Ectodermal cell (in vitro differentiated cells): ENCODE measurements around the gene CDC27. TPM values are rescaled to one million over a fixed set of nuclear protein-coding genes. Genes with fewer than 3 reads are reported as not detected.

Experiments
- H3K27ac ChIP-seq: 2 replicates; pipeline ENCODE4 v1.7.0; 2013; ENCODE audit warnings: mild to moderate bottlenecking, low read depth, low read length; ENCODE audit not compliant: insufficient read depth, poor library complexity, severe bottlenecking
- H3K27me3 ChIP-seq: 2 replicates; pipeline ENCODE4 v1.7.0; 2013; ENCODE audit warnings: mild to moderate bottlenecking, low read length; ENCODE audit not compliant: insufficient read depth, control insufficient read depth, poor library complexity, severe bottlenecking
- H3K36me3 ChIP-seq: one replicate; pipeline ENCODE4 v1.7.0; 2013; ENCODE audit warnings: low read length; ENCODE audit not compliant: control insufficient read depth, insufficient read depth
- H3K4me1 ChIP-seq: one replicate; pipeline ENCODE4 v1.7.0; 2013; ENCODE audit warnings: low read length; ENCODE audit not compliant: control insufficient read depth, insufficient read depth
- H3K4me3 ChIP-seq: 2 replicates; pipeline ENCODE4 v1.7.0; 2013; ENCODE audit warnings: low read depth, low read length, control low read depth; ENCODE audit not compliant: insufficient read depth
- H3K9me3 ChIP-seq: 2 replicates; pipeline ENCODE4 v1.7.0; 2013; ENCODE audit warnings: mild to moderate bottlenecking, low read length, moderate library complexity; ENCODE audit not compliant: control insufficient read depth
- WGBS, 2 experiments: methylation state at CpG; one replicate each; pipeline ENCODE4 v1.1.7; 2013; ENCODE audit warnings: missing lambda C conversion rate in 2 of 2; 5-methylcytosine and 5-hydroxymethylcytosine counted together
- polyA plus RNA-seq, 4 experiments: library from polyadenylated mRNA; stranded (reverse); fragments of 50-300 nt; gene quantifications; one replicate each; pipeline ENCODE4 v1.2.3, GENCODE V29; 2013

Gene CDC27, protein sequence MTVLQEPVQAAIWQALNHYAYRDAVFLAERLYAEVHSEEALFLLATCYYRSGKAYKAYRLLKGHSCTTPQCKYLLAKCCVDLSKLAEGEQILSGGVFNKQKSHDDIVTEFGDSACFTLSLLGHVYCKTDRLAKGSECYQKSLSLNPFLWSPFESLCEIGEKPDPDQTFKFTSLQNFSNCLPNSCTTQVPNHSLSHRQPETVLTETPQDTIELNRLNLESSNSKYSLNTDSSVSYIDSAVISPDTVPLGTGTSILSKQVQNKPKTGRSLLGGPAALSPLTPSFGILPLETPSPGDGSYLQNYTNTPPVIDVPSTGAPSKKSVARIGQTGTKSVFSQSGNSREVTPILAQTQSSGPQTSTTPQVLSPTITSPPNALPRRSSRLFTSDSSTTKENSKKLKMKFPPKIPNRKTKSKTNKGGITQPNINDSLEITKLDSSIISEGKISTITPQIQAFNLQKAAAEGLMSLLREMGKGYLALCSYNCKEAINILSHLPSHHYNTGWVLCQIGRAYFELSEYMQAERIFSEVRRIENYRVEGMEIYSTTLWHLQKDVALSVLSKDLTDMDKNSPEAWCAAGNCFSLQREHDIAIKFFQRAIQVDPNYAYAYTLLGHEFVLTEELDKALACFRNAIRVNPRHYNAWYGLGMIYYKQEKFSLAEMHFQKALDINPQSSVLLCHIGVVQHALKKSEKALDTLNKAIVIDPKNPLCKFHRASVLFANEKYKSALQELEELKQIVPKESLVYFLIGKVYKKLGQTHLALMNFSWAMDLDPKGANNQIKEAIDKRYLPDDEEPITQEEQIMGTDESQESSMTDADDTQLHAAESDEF
- polyA plus RNA-seq (2013, experiment 1 of 4), result 82.4 TPM
- 74.7 TPM for polyA plus RNA-seq (2013, experiment 2 of 4)
- polyA plus RNA-seq (2013, experiment 3 of 4), result 66.1 TPM
- 64.7 TPM for polyA plus RNA-seq (2013, experiment 4 of 4)

GRCh38 chr17:47188876-47189731 lies at the start of gene CDC27:
Gene CDC27, minus strand, starts transcription at chr17:47189295. Its CDS starts 123 bp downstream, at chr17:47189172.
- H3K4me1 ChIP-seq, result no peaks in the 10 kb centered on the region
- H3K27ac ChIP-seq, result peak within 1 kb of the TSS; percentile 59
- peak within 1 kb of the TSS; percentile 69 for H3K4me3 ChIP-seq
- H3K27me3 ChIP-seq, result no peaks in the 10 kb centered on the region
- no peaks in the 10 kb centered on the region for H3K36me3 ChIP-seq
- 0% methylated on average over 64 of the region's 64 CpGs for WGBS, 2 experiments
- H3K9me3 ChIP-seq, result no peaks in the 10 kb centered on the region

DNA sequence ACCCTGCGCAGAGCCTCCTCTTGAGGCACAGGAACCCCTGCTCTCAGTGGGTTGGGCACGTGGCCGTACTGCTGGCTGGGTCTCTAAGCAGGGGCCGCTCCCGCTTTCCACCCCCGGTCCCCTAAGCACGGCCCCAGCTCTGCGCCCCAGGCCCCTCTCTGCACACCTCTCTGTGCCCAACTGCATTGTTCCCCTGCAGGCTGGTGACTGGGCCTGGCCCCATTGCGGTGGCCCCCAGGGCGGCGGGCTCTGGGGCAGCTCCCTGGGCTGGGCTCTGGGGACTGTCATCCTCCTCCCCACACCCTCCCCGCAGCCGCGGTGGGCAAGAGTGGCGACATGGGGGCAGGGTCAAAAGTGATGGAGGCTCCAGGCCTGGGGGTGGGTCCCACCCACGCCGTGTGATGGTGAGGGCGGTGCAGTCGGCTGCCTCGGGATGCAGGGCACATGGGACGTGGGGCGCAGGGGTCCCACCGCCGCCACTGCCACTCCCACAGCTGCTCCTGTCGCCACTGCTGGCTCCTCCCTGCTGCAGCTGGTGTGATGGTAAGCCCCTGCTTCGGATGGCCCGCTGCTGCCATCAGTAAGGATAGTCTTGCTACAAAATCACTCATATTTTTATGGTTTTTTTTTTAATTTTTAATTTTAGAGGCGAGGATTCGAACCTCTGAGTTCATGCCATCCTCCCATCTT lies 49.4 kb upstream of the CDC27 start:
- H3K9me3 ChIP-seq, result no peaks in the 10 kb centered on the region
- H3K4me3 ChIP-seq, result no peak overlapping the region
- WGBS, 2 experiments, result 87% methylated on average over 29 of the region's 29 CpGs
- no peak overlapping the region for H3K27ac ChIP-seq
- H3K27me3 ChIP-seq, result no peaks in the 10 kb centered on the region
- no peaks in the 10 kb centered on the region for H3K36me3 ChIP-seq
- H3K4me1 ChIP-seq, result no peaks in the 10 kb centered on the region

DNA sequence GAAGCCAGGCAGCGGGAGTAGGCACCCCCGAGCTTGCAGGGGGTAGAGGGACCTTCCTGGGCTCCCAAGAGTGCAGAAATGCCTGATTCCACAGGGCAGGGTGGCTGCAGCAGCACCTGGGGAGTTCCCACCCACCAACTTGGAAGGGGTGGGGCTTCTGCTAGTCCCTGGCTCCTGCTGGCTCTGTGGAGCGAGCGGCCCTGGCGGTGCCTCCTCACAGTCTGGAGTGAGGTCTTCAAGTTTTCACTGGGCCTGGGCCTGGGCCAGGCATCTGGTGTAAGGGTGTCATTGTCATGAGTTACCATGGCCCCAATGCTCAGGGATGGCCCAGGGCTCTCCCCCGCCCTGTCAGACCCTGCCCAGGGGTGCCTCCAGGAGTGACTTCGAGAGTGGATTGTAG lies 48.7 kb upstream of the CDC27 start:
- Histone ChIP-seq H3K36me3 (no peaks in the 10 kb centered on the region), H3K4me3 (no peak overlapping the region), H3K27me3 (no peaks in the 10 kb centered on the region), H3K4me1 (no peaks in the 10 kb centered on the region), H3K9me3 (no peaks in the 10 kb centered on the region), H3K27ac (no peak overlapping the region)
- WGBS, 2 experiments, result 91 to 94% methylated on average over 7 of the region's 7 CpGs

GRCh38 chr17:47235923-47236322 lies 46.8 kb upstream of the CDC27 start:
- H3K27ac ChIP-seq, result no peak overlapping the region
- no peaks in the 10 kb centered on the region for H3K9me3 ChIP-seq
- no peak overlapping the region for H3K4me3 ChIP-seq
- H3K27me3 ChIP-seq, result no peaks in the 10 kb centered on the region
- H3K36me3 ChIP-seq, result no peaks in the 10 kb centered on the region
- H3K4me1 ChIP-seq, result no peaks in the 10 kb centered on the region
- 98 to 100% methylated on average over 1 to 2 of the region's 2 CpGs for WGBS, 2 experiments

DNA sequence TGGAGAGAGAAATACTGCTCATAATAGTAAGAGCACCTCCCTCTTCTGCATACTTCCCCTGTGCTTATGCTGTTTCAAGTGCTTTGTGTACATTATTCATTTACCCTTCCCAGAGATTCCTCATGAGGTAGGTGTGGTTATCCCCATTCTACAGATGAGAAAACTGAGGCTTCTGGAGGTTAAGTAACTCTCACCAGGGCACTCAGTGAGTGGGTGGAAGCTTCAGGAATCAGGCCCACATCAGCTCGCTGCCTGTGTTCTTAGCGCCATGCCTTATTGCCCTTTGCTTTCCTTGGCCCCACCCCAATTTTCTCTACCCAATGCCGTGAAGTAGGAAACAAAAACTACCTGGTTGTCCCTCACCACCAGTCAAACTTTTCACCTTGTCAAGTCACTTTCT lies 46.4 kb upstream of the CDC27 start:
- no peaks in the 10 kb centered on the region for H3K4me1 ChIP-seq
- no peaks in the 10 kb centered on the region for H3K9me3 ChIP-seq
- H3K27ac ChIP-seq, result no peak overlapping the region
- H3K27me3 ChIP-seq, result no peaks in the 10 kb centered on the region
- no peaks in the 10 kb centered on the region for H3K36me3 ChIP-seq
- WGBS, 2 experiments, result 92 to 97% methylated on average over 3 of the region's 3 CpGs
- no peak overlapping the region for H3K4me3 ChIP-seq

DNA sequence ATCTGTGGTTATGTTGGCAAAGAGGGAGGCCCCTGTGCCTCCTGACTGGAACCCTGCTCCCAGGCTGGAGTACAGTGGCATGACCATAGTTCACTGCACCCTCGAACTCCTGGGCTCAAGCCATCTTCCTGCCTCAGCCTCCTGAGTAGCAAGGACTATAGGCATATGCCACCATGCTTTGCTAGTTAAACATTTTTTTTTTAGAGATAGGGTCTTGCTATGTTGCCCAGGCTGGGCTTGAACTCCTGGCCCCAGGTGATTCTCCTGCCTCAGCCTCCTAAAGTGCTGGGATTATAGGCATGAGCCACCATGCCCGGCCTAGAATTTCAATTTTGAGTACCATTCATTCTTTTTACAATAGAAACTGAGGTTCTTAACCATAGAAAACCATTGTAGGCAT lies 43.4 kb upstream of the CDC27 start:
- no peaks in the 10 kb centered on the region for H3K27me3 ChIP-seq
- WGBS, 2 experiments, result 93% methylated on average over 2 of the region's 2 CpGs
- H3K9me3 ChIP-seq, result no peaks in the 10 kb centered on the region
- H3K4me1 ChIP-seq, result no peaks in the 10 kb centered on the region
- no peak overlapping the region for H3K4me3 ChIP-seq
- H3K27ac ChIP-seq, result no peak overlapping the region
- no peaks in the 10 kb centered on the region for H3K36me3 ChIP-seq

DNA sequence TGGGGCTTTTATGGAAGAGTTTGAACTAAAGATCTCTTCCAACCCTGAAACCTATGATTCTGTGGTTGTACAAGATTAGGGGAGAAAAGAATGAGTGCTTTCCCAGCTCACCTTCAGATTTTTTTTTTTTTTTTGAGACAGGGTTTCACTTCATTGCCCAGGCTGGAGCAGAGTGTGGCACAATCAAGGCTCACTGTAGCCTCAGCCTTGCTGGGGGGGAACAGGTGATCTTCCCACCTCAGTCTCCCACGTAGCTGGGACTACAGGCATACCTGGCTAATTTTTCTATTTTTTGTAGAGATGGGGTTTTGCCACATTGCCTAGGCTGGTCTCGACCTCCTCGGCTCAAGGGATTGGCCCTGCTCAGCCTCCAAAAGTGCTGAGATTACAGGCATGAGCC lies 42.8 kb upstream of the CDC27 start:
- H3K27me3 ChIP-seq, result no peaks in the 10 kb centered on the region
- no peaks in the 10 kb centered on the region for H3K4me1 ChIP-seq
- H3K9me3 ChIP-seq, result no peaks in the 10 kb centered on the region
- H3K27ac ChIP-seq, result no peak overlapping the region
- H3K4me3 ChIP-seq, result no peak overlapping the region
- WGBS, 2 experiments, result 88 to 96% methylated on average over 3 of the region's 3 CpGs
- H3K36me3 ChIP-seq, result no peaks in the 10 kb centered on the region

- Histone ChIP-seq H3K4me1 (no peaks in the 10 kb centered on the region), H3K4me3 (no peak overlapping the region), H3K27me3 (no peaks in the 10 kb centered on the region), H3K36me3 (no peaks in the 10 kb centered on the region), H3K9me3 (no peaks in the 10 kb centered on the region), H3K27ac (no peak overlapping the region)
- WGBS, 2 experiments, result 94 to 96% methylated on average over 3 of the region's 3 CpGs
Measured at GRCh38 chr17:47231334-47231733, 42.2 kb upstream of the CDC27 start.

- no peaks in the 10 kb centered on the region for H3K4me1 ChIP-seq
- H3K9me3 ChIP-seq, result no peaks in the 10 kb centered on the region
- no peaks in the 10 kb centered on the region for H3K27me3 ChIP-seq
- no peaks in the 10 kb centered on the region for H3K36me3 ChIP-seq
- no peak overlapping the region for H3K27ac ChIP-seq
- 86 to 87% methylated on average over 10 of the region's 10 CpGs for WGBS, 2 experiments
- H3K4me3 ChIP-seq, result no peak overlapping the region
Measured at GRCh38 chr17:47230864-47231263, 41.8 kb upstream of the CDC27 start.
